NCI-H524 (cell line): ENCODE results near the gene SYNJ2.
A peak's percentile ranks its signal among the peaks of the same experiment; 100 is the strongest.

Experiments used
- DNase-seq, 2 experiments: peaks; one replicate each; lab custom pipeline; 2025; lab: John Stamatoyannopoulos, UW

SYNJ2 gene

GRCh38 chr6:158081657-158081935, 99.9 kb downstream of the SYNJ2 start:
- DNase-seq = no peak

- DNase-seq = no peak
Measured at GRCh38 chr6:158083455-158084325, 102.0 kb downstream of the SYNJ2 start.

DNA sequence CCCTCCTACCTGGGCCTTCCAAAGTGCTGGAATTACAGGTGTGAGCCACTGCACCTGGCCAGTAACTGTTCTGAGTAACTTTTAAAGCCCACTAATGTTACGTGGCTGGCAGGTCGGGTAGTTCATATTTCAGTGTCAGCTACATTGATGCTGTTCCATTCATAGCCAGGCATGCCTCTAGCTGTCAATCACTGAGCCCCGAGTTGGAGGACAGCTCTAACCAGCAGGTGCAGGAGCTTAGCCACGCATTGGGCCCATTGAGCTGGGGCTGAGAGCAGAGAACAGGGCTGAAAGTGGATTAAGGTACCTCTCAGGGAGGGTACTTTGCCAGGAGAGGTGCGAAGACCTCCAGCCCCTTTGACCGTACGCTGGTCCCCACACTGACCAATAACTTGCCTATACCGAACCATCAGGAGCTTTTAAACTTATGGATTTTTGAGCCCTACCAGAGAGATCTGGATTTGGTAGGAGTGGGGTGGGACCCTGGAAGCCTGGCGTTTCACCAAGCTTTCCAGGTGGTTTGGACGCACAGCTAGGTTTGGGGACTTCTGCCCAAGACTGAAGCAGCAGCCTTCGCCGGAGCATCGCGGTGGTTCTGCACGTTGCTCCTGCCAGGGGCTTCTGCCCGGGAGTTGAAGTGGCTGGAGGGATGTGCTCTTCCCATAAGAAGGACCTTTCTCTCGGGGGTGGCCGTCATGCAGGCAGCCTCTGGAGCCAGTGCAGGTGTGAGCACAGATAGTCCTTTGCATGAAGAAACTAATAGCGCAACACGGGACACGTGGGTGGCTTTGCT, 103.8 kb downstream of the SYNJ2 start:
- DNase-seq = no peak

DNA sequence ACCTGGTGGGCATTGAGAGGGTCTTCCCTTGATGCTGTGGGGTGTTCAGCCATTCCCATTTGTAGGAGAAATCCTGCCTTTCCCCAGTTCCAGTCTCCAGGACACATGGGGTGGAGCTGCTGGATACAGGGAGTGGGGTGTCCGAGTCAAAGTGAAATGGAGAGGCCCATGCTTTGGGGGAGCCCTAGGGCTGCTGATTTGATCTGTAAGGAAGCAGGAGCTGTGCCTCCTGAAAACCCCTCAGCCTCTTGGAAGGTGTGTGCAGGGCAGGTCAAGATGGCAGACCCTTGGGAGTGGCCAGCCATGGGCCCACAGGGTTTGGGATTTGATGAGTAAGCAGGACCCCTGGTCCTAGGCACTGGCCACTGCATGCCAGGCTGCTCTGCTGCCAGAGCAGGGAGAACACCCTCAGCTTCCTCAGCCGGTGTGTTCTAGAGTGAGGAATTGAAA, 104.4 kb downstream of the SYNJ2 start:
- DNase-seq = no peak

- no peak for DNase-seq
Measured at GRCh38 chr6:158086504-158087223, 105.0 kb downstream of the SYNJ2 start.

GRCh38 chr6:158087224-158087867, 105.7 kb downstream of the SYNJ2 start:
- no peak for DNase-seq

- no peak for DNase-seq
Measured at GRCh38 chr6:158092806-158093205, 111.1 kb downstream of the SYNJ2 start.

DNA sequence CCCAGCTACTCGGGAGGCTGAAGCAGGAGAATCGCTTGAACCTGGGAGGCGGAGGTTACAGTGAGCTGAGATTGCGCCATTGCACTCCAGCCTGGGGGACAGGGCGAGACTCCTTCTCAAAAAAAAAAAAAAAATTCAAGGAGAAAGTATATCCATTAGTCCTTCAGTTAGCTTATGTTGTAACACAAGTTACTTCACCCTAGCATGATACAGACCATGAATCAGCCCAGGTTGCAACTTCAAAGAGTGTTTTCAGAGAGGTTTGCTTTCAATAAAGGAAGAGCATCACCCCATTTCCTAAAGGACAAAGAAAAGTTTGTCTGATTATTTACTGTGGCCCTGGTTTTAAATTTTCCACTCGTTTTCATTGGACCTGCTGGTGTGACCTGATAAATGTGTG, 113.4 kb downstream of the SYNJ2 start:
- DNase-seq = no peak

GRCh38 chr6:158095671-158096070, 114.0 kb downstream of the SYNJ2 start:
- no peak for DNase-seq

DNA sequence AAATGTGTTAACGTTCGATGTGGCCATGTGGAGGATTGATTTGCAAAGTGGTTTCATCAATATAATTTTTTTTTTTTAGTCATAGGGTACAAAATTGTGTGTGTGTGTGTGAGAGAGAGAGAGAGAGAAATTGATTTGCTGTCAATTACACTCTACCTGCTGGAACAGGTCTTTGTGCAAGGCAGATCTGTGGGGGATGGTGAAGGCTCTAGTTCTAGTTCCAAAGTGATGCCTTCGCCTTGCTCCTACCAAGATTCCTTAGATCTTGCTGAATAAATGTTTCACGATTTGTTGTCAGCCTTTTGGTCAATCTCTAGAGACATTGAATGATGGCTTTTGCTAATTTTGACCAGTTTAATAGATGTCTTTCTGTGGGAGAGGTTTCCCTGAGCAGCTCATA, 121.6 kb downstream of the SYNJ2 start:
- DNase-seq = no peak

- no peak for DNase-seq
Measured at GRCh38 chr6:158104696-158105095, 123.0 kb downstream of the SYNJ2 start.

- DNase-seq = no peak
Measured at GRCh38 chr6:158109748-158110147, 128.1 kb downstream of the SYNJ2 start.

DNA sequence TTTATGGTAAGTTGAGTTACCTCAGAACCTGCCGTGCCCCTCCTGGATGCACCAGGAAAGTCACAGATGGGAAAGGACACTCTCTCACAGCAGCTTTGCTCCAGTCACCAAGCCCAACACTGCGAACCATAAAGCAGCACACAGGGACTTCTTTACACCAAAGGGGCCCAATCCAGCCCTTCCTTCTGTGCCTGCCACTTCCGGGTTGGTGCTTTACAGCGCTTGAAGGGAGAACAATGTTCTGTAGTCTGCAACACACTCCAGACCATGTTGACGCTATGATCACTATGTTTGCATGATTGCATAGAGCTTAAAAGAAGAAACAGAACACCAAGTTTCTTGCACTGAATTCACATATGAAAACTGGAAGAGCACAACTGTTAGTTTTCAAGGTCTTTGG, 129.3 kb downstream of the SYNJ2 start:
- no peak for DNase-seq

- no peak for DNase-seq
Measured at GRCh38 chr6:158111987-158112386, 130.3 kb downstream of the SYNJ2 start.

DNA sequence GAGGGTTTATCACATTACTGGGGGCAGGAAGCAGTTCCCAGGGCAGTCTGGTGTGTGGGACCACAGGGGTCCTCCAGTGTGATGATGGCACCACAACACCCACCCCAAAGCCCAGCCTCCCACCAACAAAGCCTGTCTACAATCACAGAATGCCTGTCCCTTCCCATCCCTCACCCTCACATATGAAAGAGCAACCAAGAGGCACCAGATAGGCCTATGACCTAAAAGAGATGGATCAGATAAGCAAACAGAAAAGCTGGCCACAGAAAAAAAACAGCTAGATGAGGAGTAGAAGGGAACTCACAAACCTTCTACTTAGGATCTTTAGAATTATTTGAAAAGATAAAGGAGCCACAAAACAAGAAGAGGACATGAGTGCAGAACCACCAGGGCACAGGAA, 132.1 kb downstream of the SYNJ2 start:
- no peak for DNase-seq

DNA sequence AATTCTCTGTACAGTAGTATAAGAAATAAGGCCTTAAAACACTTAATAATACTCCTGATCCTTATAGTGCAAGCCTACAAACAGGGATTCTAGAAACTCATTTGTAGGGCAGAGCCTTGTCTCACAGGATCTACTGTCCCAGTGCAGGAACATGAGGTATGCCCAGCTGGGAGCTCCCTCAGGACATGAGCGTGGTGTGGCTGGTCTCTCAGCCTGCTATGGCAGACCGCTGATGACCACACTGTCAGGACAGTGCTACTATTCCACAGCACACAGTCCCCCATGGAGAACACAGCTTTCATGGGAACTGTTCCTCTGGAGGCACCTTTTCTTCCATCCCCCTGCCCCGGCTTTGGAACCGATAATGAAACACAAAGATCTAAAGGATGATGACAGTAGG, 133.4 kb downstream of the SYNJ2 start:
- DNase-seq = no peak

GRCh38 chr6:158115508-158115907, 133.8 kb downstream of the SYNJ2 start:
- DNase-seq = no peak

DNA sequence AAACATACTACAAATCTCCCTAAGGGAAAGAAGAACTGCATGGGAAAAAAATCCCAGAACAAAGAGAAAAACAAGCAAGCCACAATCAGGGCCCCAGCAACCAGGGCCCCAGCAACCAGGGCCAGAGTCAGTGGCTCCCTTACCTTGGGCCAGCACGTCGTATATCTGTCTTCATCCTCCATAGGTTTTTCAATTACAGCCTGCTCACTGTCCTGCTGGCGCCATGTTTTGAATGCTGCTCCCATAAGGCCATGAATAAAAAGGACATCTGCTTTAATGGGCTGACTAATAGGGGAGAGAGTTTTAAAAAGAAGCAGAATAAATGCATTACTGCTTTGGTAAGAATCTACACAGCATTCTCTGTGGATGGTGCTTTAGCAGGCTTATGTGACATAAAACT, 137.2 kb downstream of the SYNJ2 start:
- no peak for DNase-seq

- peak; percentile 49 to 84 for DNase-seq
Measured at GRCh38 chr6:158121335-158121734, 139.7 kb downstream of the SYNJ2 start.

DNA sequence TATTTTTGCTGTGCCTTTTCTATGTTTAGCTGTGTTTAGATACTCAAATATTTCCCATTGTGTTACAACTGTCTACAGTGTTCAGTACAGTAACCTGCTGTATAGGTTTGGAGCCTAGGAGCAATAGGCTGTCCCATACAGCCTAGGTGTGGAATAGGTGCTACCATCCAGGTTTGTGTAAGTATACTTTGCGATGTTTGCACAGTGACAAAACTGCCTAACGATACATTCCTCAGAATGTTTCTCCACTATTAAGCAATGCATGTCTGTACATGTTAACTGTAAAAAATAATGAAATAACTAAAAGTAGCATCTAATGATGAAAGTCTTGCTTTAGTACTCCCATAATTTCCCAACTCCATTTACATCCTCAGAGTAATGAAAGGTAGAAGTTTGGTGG, 140.4 kb downstream of the SYNJ2 start:
- DNase-seq = no peak

- no peak for DNase-seq
Measured at GRCh38 chr6:158124288-158124687, 142.6 kb downstream of the SYNJ2 start.

GRCh38 chr6:158125271-158125670, 143.6 kb downstream of the SYNJ2 start:
- no peak for DNase-seq
